ENCODE results near the gene DCTN4. TPM values are rescaled to one million over a fixed set of nuclear protein-coding genes. Genes with fewer than 3 reads are reported as not detected.
A peak's percentile ranks its signal among the peaks of the same experiment; 100 is the strongest.

The DCTN4 gene
- total and polyA plus RNA-seq, 2 of the 4 experiments (the other 2 are of a cell fraction): 28.1 to 50.2 TPM

- intact Hi-C loops (cut with micrococcal nuclease) (no loop called here), dilution Hi-C loops (cut with HindIII; ENCODE audit: low sequenced_read_pairs, unreplicated experiment) (no loop called here), in situ Hi-C loops (cut with MboI; ENCODE audit: low sequenced_read_pairs) (no loop called here)
- no peak overlapping the region for H3K4me2 ChIP-seq (ENCODE audit: low read depth, low read length)
- BruUV-seq (replicated peaks): no TSS peak
- no peak overlapping the region for H3K4me3 ChIP-seq (ENCODE audit: insufficient read depth, low read depth, low read length)
- H2BK120ac ChIP-seq (ENCODE audit: low read depth, low read length): no peak overlapping the region
- H3K79me1 ChIP-seq (ENCODE audit: low read depth in 1 of 2, low read length in 2 of 2): no peaks in the 10 kb centered on the region
- ChIA-PET POLR2A (ENCODE audit: unreplicated experiment) (no interaction called here), CTCF (interaction anchor here (0.6 kb wide), 1 partner anchor 308 kb away, joined by 3 read pairs; no protein-coding TSS in a partner anchor)
- no peaks in the 10 kb centered on the region for H3K9me3 ChIP-seq (ENCODE audit: control insufficient read depth, insufficient read depth, low read length)
- H3K9ac ChIP-seq (ENCODE audit: low read depth, low read length): no peak overlapping the region
- ATAC-seq (ENCODE audit: low read depth) (no peak), DNase-seq (no peak)
- no CpG with 5 or more reads among the region's 6 CpGs for WGBS, 2 experiments (ENCODE audit: extremely low coverage in 2 of 2, insufficient read length in 1 of 2)
- no peak overlapping the region for H3K14ac ChIP-seq (replicated peaks; ENCODE audit: low read depth, low read length)
- H2AK9ac ChIP-seq (replicated peaks; ENCODE audit: low read depth, low read length, poor library complexity): no peak overlapping the region
- no peak overlapping the region for H2BK20ac ChIP-seq (ENCODE audit: low read depth, low read length)
- peaks cover 13% of the 10 kb centered on the region for H3K4me1 ChIP-seq (ENCODE audit: control insufficient read depth, insufficient read depth, low read length)
- H3K4ac ChIP-seq (ENCODE audit: low read depth, low read length): no peak overlapping the region
- no peak overlapping the region for H2AFZ ChIP-seq (replicated peaks; ENCODE audit: low read length, poor library complexity)
- H3K36me3 ChIP-seq (ENCODE audit: control insufficient read depth, insufficient read depth, low read length): no peaks in the 10 kb centered on the region
- 0 out of 2 replicates have a peak overlapping the region, but pooled peaks have one; percentile 15 for H3K23ac ChIP-seq (ENCODE audit: low read depth, low read length)
- H4K8ac ChIP-seq (ENCODE audit: low read depth in 2 of 2, low read length in 2 of 2): no peak overlapping the region; a peak in 1 of 4 replicates
- H2BK15ac ChIP-seq (ENCODE audit: low read depth, low read length): no peak overlapping the region
- TF ChIP-seq BHLHE40 (IDR thresholded peaks at IDR 0.05; ENCODE audit: low read depth, low read length): no peak
- H3K56ac ChIP-seq (ENCODE audit: extremely low read depth, insufficient read depth, low read length): no peak overlapping the region
- H4K20me1 ChIP-seq (ENCODE audit: insufficient read depth, low read length): no peaks in the 10 kb centered on the region
- H2BK5ac ChIP-seq (ENCODE audit: low read depth, low read length, poor library complexity, severe bottlenecking): no peak overlapping the region
- H3K27ac ChIP-seq (ENCODE audit: insufficient read depth, low read length): no peak overlapping the region
- no peak overlapping the region for H3K18ac ChIP-seq (ENCODE audit: low read depth, low read length)
- H4K5ac ChIP-seq (ENCODE audit: low read depth, low read length): no peak overlapping the region
- no peak overlapping the region for H4K91ac ChIP-seq (ENCODE audit: insufficient read depth, low read depth, low read length)
- peaks cover 8% of the 10 kb centered on the region for H3K9me1 ChIP-seq (ENCODE audit: insufficient read depth, low read length)
- H3K27me3 ChIP-seq (ENCODE audit: control insufficient read depth, insufficient read depth, low read length): peaks cover 12% of the 10 kb centered on the region
- no peak overlapping the region for H2AK5ac ChIP-seq (ENCODE audit: low read depth, low read length)
Observed at GRCh38 chr5:150675069-150675468, 83.7 kb downstream of the DCTN4 start.

Data from IMR-90 (cell line).